Spleen (tissue), 3 donors: ENCODE data around the gene GDAP1L1.

Experiments used
- POLR2A ChIP-seq, 3 donors: fragments of 450-650 bp; IDR thresholded peaks; one replicate each; pipeline ENCODE4 v1.5.1; 2017; ENCODE audit warnings: antibody characterized with exemption in 3 of 3, mild to moderate bottlenecking in 1 of 3
- POLR2AphosphoS5 ChIP-seq, 3 donors: sonication (generic); formaldehyde crosslinking; IDR thresholded peaks; one replicate each; pipeline ENCODE4 v1.5.1; 2017; ENCODE audit warnings: antibody characterized with exemption in 3 of 3

DNA sequence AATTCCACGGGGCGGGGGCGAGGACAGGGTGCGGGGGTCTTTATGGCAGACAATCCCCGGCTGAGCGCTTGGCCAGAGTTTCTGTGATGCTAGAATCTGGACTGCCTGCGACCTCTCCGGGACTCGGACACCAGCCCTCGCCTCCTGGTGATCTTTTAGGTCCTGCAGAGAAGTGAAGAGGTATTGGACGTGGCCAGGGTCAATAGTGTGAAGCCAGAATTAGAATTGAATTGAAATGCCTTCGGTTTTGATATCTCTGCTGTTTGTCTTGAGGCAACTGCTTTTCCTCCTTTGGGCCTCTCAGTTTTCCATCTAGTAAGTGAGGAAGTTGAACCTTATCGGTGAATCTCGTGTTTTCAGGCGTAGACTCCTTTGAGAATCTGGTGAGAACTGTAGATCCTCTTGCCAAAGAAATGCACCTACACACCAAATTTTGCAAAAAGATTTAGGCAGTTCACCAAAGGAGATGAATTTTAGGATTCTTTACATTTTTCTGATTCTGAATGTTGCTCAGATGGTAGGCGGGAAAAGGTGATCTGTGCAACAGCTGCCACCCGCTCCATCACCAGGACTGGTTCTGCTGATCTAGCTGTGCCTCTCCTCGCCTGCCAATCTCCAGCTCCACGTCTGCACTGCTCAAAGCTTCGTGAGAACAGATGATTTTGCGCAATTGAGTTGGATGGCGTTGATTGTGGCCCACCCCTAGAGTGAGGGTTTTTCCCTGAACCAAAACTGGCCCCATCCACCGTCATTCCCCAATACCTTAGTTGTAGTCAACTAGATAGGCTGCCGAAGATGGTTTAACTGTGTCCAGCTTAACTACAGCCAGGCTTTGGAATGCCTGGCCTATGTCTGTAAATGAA is 35.7 kb upstream of the GDAP1L1 start:
- TF ChIP-seq POLR2AphosphoS5 (IDR thresholded peaks at IDR 0.05) (no peak), POLR2A (IDR thresholded peaks at IDR 0.05) (no peak)
